SW480 (cell line): ENCODE data around the gene ZNF670.

ENCODE experiments used
- DNase-seq: peaks from one replicate; pipeline ENCODE4 v3.0.0-alpha.2; 2016; ENCODE audit warnings: low spot score

The ZNF670 gene

DNA sequence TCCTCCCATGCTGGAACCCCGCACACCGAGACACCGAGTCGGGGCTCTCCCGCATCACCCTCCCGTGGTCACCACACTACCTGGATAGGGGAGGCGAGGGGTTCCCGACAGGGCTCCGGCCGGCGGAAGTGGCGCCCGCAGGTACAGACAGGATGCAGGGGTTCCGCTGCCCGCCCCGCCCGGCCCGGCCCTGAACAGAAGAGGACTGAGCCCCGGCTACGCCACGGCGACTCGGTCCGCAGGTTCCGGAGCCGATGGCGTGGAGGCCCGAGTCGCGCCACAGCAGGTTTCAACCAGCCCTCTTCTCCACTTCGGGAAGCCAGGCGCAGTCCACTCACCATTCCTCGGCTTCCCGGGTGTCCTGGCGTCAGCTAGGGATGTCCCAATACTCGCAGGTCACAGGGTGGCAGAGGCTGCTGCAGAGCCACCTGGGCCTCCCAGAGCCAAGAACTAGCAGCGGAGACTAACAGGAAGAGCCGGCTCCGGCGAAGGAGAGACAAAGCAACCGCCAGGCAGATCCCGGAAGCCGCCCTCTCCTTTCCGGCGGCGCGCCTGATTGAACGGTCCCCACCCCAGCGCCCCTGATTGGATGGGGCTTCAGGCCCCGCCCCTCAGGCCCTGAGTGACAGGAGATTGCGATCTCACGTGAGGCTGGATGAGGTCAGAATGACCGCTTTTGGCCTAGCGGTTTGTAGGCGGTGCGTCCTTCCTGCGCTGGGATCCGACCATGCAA, 25.4 kb upstream of the ZNF670 start, which contains the start of gene ZNF669:
TSS of gene ZNF669 (minus strand) at position 498 of the 733 bp plus-strand sequence. CDS start at position 341, 157 bp downstream.
- peak; percentile 95 for DNase-seq

- no peak for DNase-seq
Measured at GRCh38 chr1:247102381-247102780, 23.8 kb upstream of the ZNF670 start.

- no peak for DNase-seq
Measured at GRCh38 chr1:247100676-247101279, 22.2 kb upstream of the ZNF670 start.

DNA sequence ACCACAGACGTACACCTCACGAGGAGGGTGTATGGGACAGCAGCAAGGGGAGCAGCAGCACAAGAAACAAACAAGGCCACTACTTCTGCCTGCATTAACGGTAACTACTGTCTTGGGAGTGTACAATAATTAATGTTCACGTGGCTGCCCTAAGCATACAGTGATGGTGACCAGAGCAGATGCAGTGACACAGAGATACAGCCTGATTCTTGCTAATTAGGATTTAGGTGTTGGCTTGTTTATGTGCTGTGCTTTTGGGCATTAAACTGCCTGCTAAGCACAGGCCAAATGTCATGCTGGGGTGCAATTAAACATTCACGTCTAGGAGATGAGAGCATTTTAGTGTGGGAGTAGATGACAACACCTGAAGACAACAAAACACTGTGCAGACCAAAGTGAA, 18.3 kb upstream of the ZNF670 start:
- DNase-seq: no peak

DNA sequence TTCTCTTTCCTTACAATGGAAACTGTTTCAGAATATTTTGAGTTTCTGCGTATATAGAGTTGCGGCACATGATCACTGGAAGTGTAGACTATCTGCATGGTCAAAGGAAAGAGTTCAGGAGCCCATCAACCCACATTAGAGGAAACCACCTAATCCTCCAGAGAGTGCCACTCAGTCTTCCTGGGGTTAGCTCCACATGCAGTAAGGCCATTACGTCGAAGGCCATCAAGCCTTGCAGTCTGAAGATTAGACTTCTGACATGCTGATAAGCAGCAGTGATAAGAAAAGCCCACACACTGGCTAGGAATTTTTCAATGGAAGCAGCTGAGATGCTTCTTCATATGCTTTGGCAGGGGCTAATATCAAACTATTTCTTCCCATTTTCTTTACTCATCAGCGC, 17.9 kb upstream of the ZNF670 start:
- DNase-seq: no peak

- DNase-seq: no peak
Measured at GRCh38 chr1:247096112-247096511, 17.5 kb upstream of the ZNF670 start.

GRCh38 chr1:247090455-247090854, 11.8 kb upstream of the ZNF670 start:
- DNase-seq: no peak

- no peak for DNase-seq
Measured at GRCh38 chr1:247089616-247090375, 11.2 kb upstream of the ZNF670 start.

- DNase-seq: no peak
Measured at GRCh38 chr1:247088967-247089366, 10.4 kb upstream of the ZNF670 start.

GRCh38 chr1:247087256-247087655, 8.6 kb upstream of the ZNF670 start:
- no peak for DNase-seq

GRCh38 chr1:247085310-247085709, 6.7 kb upstream of the ZNF670 start:
- DNase-seq: no peak

- no peak for DNase-seq
Measured at GRCh38 chr1:247084771-247085170, 6.2 kb upstream of the ZNF670 start.

GRCh38 chr1:247079141-247079874, 697 bp upstream of the ZNF670 start:
- DNase-seq: no peak

DNA sequence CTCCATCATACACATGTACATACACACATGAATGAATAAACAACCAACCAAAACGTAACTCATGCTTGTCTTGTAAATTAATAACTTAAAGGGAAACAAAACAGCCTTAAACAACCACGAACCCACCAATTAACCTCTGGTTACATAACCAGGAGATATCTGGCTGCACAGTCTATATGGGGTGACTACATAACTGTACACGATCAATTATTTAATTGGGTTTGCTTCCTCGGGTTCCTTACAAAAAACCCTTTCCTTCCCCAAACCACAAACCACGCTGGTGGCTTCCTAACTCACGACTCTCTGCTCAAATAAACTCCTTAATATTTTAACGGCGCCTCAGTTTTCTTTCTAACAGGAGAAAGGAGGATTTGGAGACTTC, 744 bp downstream of the ZNF670 start:
- no peak for DNase-seq

- no peak for DNase-seq
Measured at GRCh38 chr1:247077213-247077612, 1.4 kb downstream of the ZNF670 start.

GRCh38 chr1:247070645-247071044, 8.0 kb downstream of the ZNF670 start:
- DNase-seq: no peak

GRCh38 chr1:247064304-247064703, 14.3 kb downstream of the ZNF670 start:
- DNase-seq: no peak

- no peak for DNase-seq
Measured at GRCh38 chr1:247060771-247061170, 17.8 kb downstream of the ZNF670 start.

GRCh38 chr1:247056071-247056470, 22.5 kb downstream of the ZNF670 start:
- no peak for DNase-seq

GRCh38 chr1:247054992-247055415, 23.6 kb downstream of the ZNF670 start:
- no peak for DNase-seq

GRCh38 chr1:247047702-247048101, 30.9 kb downstream of the ZNF670 start:
- no peak for DNase-seq

- no peak for DNase-seq
Measured at GRCh38 chr1:247047260-247047659, 31.4 kb downstream of the ZNF670 start.
